Measurements from ENCODE around the gene LACTBL1.

The LACTBL1 gene

DNA sequence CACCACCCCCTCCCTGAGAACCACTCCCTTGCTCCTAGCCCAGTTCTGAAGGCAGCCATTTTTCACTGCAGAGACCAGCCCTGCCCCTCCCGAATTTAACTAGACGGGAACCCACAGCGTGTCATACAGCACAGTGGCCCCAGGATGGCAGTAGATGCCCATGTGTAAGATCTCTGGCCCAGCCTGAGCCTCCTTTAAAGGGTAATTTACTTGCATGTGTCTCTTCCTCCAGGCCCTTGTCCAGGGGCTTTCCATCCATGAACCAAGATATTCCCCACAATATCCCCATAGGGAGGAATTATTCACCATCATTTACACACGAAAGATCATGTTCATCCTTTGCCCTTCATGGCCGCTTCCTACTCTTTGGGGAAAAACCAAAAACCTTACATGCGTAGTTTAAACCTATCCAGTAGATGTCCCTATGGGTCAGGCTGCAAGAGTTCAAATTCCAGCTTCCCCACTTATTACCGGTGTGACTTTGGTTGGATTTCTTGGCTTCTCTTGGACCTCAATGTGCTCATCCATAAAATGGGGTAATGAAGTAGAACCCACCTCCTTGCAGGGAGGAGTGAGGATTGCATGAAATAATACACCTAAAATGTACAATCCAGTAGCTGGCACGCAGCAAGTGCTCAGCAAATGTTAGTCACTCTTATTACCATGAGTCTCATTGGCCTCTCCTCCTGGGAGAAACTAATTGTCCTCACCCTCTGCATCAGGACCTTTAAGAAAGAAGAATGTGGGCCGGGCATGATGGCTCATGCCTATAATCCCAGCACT is 4.0 kb upstream of the LACTBL1 start:
- TF ChIP-seq ZNF70 (CRISPR knock-in tag; IDR thresholded peaks at IDR 0.05) (peak; percentile 18; the same call in 1 of the 2 replicates), BACH2 (CRISPR knock-in tag; IDR thresholded peaks at IDR 0.05; ENCODE audit: borderline replicate concordance) (no peak)
- ATAC-seq = peak; percentile 97

DNA sequence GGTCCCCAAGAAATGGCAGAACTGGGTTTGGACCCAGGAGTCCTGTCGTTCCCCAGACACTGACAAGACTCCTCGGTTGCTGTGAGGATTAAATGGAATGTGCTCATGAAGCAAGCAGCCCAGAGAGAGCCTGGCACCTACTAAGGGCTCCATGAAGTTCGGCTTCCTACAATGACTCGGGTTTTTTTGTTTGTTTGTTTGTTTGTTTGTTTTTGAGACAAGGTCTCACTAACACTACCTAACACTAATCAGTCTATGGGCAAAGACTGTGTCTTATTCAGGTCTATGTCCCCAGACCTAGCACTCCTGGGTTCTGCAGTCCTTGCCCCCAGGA is 3.4 kb upstream of the LACTBL1 start:
- TF ChIP-seq PPARA (CRISPR knock-in tag; IDR thresholded peaks at IDR 0.05; ENCODE audit: borderline replicate concordance) (no peak), TSHZ2 (CRISPR knock-in tag; IDR thresholded peaks at IDR 0.05) (no peak), ZC3H10 (CRISPR knock-in tag; IDR thresholded peaks at IDR 0.05) (no peak), TCF4 (CRISPR knock-in tag; IDR thresholded peaks at IDR 0.05; ENCODE audit: borderline replicate concordance) (no peak), ZNF565 (CRISPR knock-in tag; conservative IDR thresholded peaks at IDR 0.05; ENCODE audit: low read depth) (no peak), CSDC2 (CRISPR knock-in tag; IDR thresholded peaks at IDR 0.05) (no peak), SNAI2 (CRISPR knock-in tag; IDR thresholded peaks at IDR 0.05) (no peak), ESRRG (CRISPR knock-in tag; IDR thresholded peaks at IDR 0.05) (no peak), RARB (CRISPR knock-in tag; IDR thresholded peaks at IDR 0.05) (no peak), ISL1 (CRISPR knock-in tag; IDR thresholded peaks at IDR 0.05) (no peak), ZFP3 (CRISPR knock-in tag; IDR thresholded peaks at IDR 0.05) (no peak), BACH2 (CRISPR knock-in tag; IDR thresholded peaks at IDR 0.05; ENCODE audit: borderline replicate concordance) (no peak), ARNTL (CRISPR knock-in tag; IDR thresholded peaks at IDR 0.05; ENCODE audit: borderline replicate concordance, low read depth) (no peak)
- TF ChIP-seq, protein P1, sequence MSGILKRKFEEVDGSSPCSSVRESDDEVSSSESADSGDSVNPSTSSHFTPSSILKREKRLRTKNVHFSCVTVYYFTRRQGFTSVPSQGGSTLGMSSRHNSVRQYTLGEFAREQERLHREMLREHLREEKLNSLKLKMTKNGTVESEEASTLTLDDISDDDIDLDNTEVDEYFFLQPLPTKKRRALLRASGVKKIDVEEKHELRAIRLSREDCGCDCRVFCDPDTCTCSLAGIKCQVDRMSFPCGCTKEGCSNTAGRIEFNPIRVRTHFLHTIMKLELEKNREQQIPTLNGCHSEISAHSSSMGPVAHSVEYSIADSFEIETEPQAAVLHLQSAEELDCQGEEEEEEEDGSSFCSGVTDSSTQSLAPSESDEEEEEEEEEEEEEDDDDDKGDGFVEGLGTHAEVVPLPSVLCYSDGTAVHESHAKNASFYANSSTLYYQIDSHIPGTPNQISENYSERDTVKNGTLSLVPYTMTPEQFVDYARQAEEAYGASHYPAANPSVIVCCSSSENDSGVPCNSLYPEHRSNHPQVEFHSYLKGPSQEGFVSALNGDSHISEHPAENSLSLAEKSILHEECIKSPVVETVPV (CRISPR knock-in tag; IDR thresholded peaks at IDR 0.05) = no peak
- TF ChIP-seq, protein P2, sequence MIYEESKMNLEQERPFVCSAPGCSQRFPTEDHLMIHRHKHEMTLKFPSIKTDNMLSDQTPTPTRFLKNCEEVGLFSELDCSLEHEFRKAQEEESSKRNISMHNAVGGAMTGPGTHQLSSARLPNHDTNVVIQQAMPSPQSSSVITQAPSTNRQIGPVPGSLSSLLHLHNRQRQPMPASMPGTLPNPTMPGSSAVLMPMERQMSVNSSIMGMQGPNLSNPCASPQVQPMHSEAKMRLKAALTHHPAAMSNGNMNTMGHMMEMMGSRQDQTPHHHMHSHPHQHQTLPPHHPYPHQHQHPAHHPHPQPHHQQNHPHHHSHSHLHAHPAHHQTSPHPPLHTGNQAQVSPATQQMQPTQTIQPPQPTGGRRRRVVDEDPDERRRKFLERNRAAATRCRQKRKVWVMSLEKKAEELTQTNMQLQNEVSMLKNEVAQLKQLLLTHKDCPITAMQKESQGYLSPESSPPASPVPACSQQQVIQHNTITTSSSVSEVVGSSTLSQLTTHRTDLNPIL (CRISPR knock-in tag; IDR thresholded peaks at IDR 0.05; ENCODE audit: low read depth) = no peak
- no peak for ATAC-seq

- ATAC-seq = no peak
- no peak for TF ChIP-seq ZNF70 (CRISPR knock-in tag; IDR thresholded peaks at IDR 0.05)
- no peak for TF ChIP-seq ISL1 (CRISPR knock-in tag; IDR thresholded peaks at IDR 0.05)
- TF ChIP-seq ZFP30 (CRISPR knock-in tag; IDR thresholded peaks at IDR 0.05) = no peak
- no peak for TF ChIP-seq ARNTL (CRISPR knock-in tag; IDR thresholded peaks at IDR 0.05; ENCODE audit: borderline replicate concordance, low read depth)
- TF ChIP-seq ZFP3 (CRISPR knock-in tag; IDR thresholded peaks at IDR 0.05) = no peak
- no peak for TF ChIP-seq CSDC2 (CRISPR knock-in tag; IDR thresholded peaks at IDR 0.05)
- no peak for TF ChIP-seq OSR1 (CRISPR knock-in tag; IDR thresholded peaks at IDR 0.05)
- TF ChIP-seq BACH2 (CRISPR knock-in tag; IDR thresholded peaks at IDR 0.05; ENCODE audit: borderline replicate concordance) = no peak
- TF ChIP-seq, protein P2 (CRISPR knock-in tag; IDR thresholded peaks at IDR 0.05; ENCODE audit: low read depth) = no peak
- TF ChIP-seq ZC3H10 (CRISPR knock-in tag; IDR thresholded peaks at IDR 0.05) = no peak
- TF ChIP-seq TCF4 (CRISPR knock-in tag; IDR thresholded peaks at IDR 0.05; ENCODE audit: borderline replicate concordance) = no peak
- TF ChIP-seq SNAI2 (CRISPR knock-in tag; IDR thresholded peaks at IDR 0.05) = no peak
- no peak for TF ChIP-seq TOX (CRISPR knock-in tag; IDR thresholded peaks at IDR 0.05; ENCODE audit: borderline replicate concordance)
- TF ChIP-seq, protein P1 (CRISPR knock-in tag; IDR thresholded peaks at IDR 0.05) = no peak
- no peak for TF ChIP-seq GLIS3 (CRISPR knock-in tag; IDR thresholded peaks at IDR 0.05)
- TF ChIP-seq PPARA (CRISPR knock-in tag; IDR thresholded peaks at IDR 0.05; ENCODE audit: borderline replicate concordance) = no peak
- TF ChIP-seq ZNF565 (CRISPR knock-in tag; conservative IDR thresholded peaks at IDR 0.05; ENCODE audit: low read depth) = no peak
- no peak for TF ChIP-seq ESRRG (CRISPR knock-in tag; IDR thresholded peaks at IDR 0.05)
- TF ChIP-seq POU6F1 (CRISPR knock-in tag; IDR thresholded peaks at IDR 0.05; ENCODE audit: borderline replicate concordance, low read depth) = no peak
- TF ChIP-seq ZNF8 (CRISPR knock-in tag; IDR thresholded peaks at IDR 0.05) = no peak
Measured at GRCh38 chr1:22975694-22976093, 3.0 kb upstream of the LACTBL1 start.

Data from SK-N-SH treated with all-trans-retinoic acid at 6 μM for 48 hours (cell line).